HEK293T (cell line): ENCODE data around the gene DMAC2L.

Source experiments
- ARNT ChIP-seq: fragments of 450-650 bp; IDR thresholded peaks from 2 replicates; pipeline ENCODE4 v1.6.1; 2017; ENCODE audit warnings: mild to moderate bottlenecking
- BHLHE40 ChIP-seq: fragments of 450-650 bp; IDR thresholded peaks from 2 replicates; pipeline ENCODE4 v1.6.1; 2016; ENCODE audit warnings: mild to moderate bottlenecking, moderate library complexity, borderline replicate concordance
- CTBP1 ChIP-seq: fragments of 450-650 bp; IDR thresholded peaks from 2 replicates; pipeline ENCODE4 v1.6.1; 2016; ENCODE audit warnings: borderline replicate concordance

GRCh38 chr14:50373959-50374358 is 61.8 kb downstream of the DMAC2L start:
- no peak for TF ChIP-seq ARNT
- TF ChIP-seq CTBP1: no peak
- no peak for TF ChIP-seq BHLHE40
